ENCODE data around the gene IL15RA. TPM values are rescaled to one million over a fixed set of nuclear protein-coding genes. Genes with fewer than 3 reads are reported as not detected.
"Not testable (repeated sequence)": the region's sequence is repeated elsewhere in the genome, so short reads cannot be mapped to it uniquely, and the experiment has no call there.

Gene IL15RA
- total and polyA plus RNA-seq, 12 donors = 2.8 to 55.8 (median 10.0) TPM

DNA sequence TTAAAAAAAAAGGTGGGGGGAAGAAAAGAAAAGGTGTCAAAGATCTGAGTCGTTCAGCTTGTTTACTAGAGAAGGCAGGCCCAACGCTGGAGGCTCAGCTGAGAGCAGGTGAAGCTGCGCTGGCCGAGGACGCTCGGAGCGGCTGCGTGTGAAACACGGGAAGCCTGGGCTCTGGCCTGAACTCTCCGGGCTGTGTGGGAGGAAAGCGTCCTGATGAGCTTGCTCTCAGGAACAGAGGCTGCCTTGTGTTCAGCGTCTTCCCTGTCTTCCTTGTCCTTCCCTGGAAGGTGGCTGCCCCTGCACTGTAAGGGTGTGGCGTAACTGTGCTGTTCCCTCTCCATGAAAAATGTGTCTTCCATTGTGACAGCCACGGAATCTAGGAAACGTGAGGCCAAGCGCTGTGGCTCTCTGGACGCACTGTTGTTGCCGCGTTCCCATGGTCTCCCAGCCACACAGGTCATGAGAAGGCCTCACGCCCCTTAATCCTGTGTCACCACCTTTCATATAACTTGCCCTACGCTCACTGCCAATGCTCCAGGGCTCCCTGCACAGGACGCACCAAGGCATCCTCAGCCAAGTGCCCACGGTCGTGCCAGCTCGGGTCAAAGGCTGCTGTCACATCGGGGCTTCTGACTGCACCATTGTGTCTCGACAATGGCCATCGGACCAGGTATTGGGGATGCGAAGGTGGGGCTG, 15.8 kb downstream of the IL15RA start:
- WGBS, 4 donors = 89 to 94% (median 91%) methylated on average over 20 to 29 of the region's 29 CpGs
- Histone ChIP-seq H3K27ac (no peak overlapping the region), H3K4me1 (replicated peaks in 1 of 2) (no peaks in the 10 kb centered on the region), H3K27me3 (no peaks in the 10 kb centered on the region), H3K9me3 (replicated peaks in 1 of 3) (no peaks in the 10 kb centered on the region), H3K4me3 (no peak overlapping the region), H3K36me3 (replicated peaks in 1 of 2) (peaks cover 0 to 9% of the 10 kb centered on the region in 2 donors)
- DNase-seq = peak in 1 of 7 donors; percentile 30
- TF ChIP-seq, protein P1, sequence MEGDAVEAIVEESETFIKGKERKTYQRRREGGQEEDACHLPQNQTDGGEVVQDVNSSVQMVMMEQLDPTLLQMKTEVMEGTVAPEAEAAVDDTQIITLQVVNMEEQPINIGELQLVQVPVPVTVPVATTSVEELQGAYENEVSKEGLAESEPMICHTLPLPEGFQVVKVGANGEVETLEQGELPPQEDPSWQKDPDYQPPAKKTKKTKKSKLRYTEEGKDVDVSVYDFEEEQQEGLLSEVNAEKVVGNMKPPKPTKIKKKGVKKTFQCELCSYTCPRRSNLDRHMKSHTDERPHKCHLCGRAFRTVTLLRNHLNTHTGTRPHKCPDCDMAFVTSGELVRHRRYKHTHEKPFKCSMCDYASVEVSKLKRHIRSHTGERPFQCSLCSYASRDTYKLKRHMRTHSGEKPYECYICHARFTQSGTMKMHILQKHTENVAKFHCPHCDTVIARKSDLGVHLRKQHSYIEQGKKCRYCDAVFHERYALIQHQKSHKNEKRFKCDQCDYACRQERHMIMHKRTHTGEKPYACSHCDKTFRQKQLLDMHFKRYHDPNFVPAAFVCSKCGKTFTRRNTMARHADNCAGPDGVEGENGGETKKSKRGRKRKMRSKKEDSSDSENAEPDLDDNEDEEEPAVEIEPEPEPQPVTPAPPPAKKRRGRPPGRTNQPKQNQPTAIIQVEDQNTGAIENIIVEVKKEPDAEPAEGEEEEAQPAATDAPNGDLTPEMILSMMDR (IDR thresholded peaks at IDR 0.05) = no peak
- no peak for TF ChIP-seq POLR2A (IDR thresholded peaks at IDR 0.05)
- intact Hi-C loops (cut with DNase I) = no loop called here

DNA sequence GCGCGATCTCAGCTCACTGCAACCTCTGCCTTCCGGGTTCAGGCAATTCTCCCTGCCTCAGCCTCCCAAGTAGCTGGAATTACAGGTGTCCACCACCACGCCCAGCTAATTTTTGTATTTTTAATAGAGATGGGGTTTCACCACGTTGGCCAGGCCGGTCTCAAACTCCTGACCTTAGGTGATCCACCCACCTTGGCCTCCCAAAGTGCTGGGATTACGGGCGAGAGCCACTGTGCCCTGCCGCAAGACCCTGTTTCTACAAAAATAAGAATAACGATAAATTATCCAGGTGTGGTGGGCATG, 16.4 kb downstream of the IL15RA start:
- intact Hi-C loops (cut with DNase I); H3K27ac ChIP-seq; H3K9me3 ChIP-seq (replicated peaks in 1 of 3); H3K4me1 ChIP-seq (replicated peaks in 1 of 2); H3K27me3 ChIP-seq; H3K4me3 ChIP-seq; H3K36me3 ChIP-seq (replicated peaks in 1 of 2): not testable (repeated sequence)
- peak in 1 of 7 donors; percentile 17 for DNase-seq
- WGBS, 4 donors = 94 to 98% (median 97%) methylated on average over 10 of the region's 10 CpGs

DNA sequence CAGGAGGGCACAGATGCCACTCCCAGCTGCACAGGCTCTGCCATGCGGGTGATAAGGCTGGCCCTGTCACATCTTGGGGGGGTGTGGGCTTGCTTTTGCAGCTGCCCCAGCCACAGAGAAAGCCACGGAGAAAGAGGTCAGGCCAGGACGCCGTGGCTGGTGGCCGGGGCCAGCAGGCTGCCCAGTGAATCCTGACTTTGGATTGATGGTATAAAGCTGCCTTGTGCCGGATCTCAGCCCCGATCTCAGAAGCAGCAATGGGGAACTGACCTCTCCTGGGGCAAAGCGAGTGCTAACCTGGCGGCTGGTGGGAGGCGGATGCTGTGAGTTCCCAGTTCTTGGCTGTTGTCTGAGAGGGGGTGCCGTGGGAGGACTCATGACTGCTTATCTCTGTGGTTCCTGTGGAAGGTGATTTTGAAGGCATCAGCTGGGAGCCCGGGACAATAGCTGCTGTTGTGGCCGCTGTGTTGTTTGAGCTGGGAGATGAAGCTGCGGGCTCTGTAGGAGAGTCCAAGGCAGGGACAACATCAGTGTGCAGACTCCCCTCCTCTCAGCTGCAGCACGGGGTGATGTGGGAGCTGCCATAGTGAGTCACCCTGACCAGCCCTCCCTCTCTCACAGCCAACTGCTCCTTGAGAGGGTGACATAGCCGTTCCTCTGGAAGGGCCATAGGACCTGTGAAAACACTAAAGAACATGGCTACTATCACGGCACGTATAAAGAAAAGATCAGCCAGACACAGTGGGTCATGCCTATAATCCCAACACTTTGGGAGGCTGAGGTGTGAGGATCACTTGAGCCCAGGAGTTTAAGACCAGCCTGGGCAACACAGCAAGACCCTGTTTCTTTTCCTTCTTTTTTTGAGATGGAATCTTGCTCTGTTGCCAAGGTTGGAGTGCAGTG, 17.0 kb downstream of the IL15RA start:
- Histone ChIP-seq H3K27me3 (no peaks in the 10 kb centered on the region), H3K27ac (no peak overlapping the region), H3K36me3 (replicated peaks in 1 of 2) (peaks cover 0 to 9% of the 10 kb centered on the region in 2 donors), H3K4me3 (no peak overlapping the region), H3K9me3 (replicated peaks in 1 of 3) (no peaks in the 10 kb centered on the region), H3K4me1 (replicated peaks in 1 of 2) (no peaks in the 10 kb centered on the region)
- intact Hi-C loops (cut with DNase I) = no loop called here
- no peak for TF ChIP-seq POLR2A (IDR thresholded peaks at IDR 0.05)
- TF ChIP-seq, protein P1 (IDR thresholded peaks at IDR 0.05) = no peak
- WGBS, 4 donors = 87 to 91% (median 88%) methylated on average over 12 to 18 of the region's 18 CpGs
- peak in 1 of 7 donors; percentile 35 for DNase-seq

DNA sequence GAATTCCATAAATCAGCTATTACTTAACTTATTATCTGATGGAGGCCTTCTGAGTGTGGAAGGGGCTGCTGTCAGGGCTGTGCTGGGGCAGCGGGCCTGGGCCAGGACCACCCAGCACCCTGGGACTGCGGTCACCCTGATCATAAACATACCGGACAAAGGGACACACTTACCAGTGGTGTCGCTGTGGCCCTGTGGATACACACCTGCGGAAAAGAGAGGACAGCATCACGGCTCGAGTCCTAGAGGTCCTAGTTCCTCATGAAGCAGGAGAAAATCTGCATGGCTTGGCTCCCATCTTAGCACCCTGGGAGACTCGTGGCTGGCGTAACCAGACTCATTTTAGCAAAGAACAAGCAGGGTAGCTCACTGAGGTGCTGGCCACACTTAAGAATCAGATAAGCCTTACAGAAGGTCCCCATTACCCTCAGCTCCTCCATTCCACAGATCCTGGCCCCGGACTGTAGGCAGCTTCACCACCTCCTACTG, 17.7 kb downstream of the IL15RA start:
- DNase-seq = peak in 1 of 7 donors; percentile 24
- WGBS, 4 donors = 82 to 93% (median 88%) methylated on average over 9 to 10 of the region's 10 CpGs
- intact Hi-C loops (cut with DNase I) = no loop called here
- TF ChIP-seq, protein P1 (IDR thresholded peaks at IDR 0.05) = no peak
- no peak for TF ChIP-seq POLR2A (IDR thresholded peaks at IDR 0.05)
- no peaks in the 10 kb centered on the region for H3K27me3 ChIP-seq
- H3K36me3 ChIP-seq (replicated peaks in 1 of 2) = peaks cover 0 to 9% of the 10 kb centered on the region in 2 donors
- H3K27ac ChIP-seq = no peak overlapping the region
- no peaks in the 10 kb centered on the region for H3K9me3 ChIP-seq (replicated peaks in 1 of 3)
- no peak overlapping the region for H3K4me3 ChIP-seq
- no peaks in the 10 kb centered on the region for H3K4me1 ChIP-seq (replicated peaks in 1 of 2)

All from adrenal gland (tissue), 12 donors.